Vagina (tissue), 2 donors: ENCODE data around the gene TUBGCP3.

ENCODE experiments used
- CTCF ChIP-seq, 3 experiments: fragments of 450-650 bp in 2 of 3; fragments of 200-600 bp in 1 of 3; sonication (generic) in 1 of 3; IDR thresholded peaks; one replicate each; pipeline ENCODE4 v1.5.1; 2017 to 2019; ENCODE audit warnings: antibody characterized with exemption in 3 of 3, mild to moderate bottlenecking in 2 of 3, moderate library complexity in 2 of 3
- POLR2A ChIP-seq, 2 donors: fragments of 450-650 bp; IDR thresholded peaks; one replicate each; pipeline ENCODE4 v1.6.1; 2017; ENCODE audit warnings: antibody characterized with exemption in 2 of 2, mild to moderate bottlenecking in 2 of 2, moderate library complexity in 2 of 2

DNA sequence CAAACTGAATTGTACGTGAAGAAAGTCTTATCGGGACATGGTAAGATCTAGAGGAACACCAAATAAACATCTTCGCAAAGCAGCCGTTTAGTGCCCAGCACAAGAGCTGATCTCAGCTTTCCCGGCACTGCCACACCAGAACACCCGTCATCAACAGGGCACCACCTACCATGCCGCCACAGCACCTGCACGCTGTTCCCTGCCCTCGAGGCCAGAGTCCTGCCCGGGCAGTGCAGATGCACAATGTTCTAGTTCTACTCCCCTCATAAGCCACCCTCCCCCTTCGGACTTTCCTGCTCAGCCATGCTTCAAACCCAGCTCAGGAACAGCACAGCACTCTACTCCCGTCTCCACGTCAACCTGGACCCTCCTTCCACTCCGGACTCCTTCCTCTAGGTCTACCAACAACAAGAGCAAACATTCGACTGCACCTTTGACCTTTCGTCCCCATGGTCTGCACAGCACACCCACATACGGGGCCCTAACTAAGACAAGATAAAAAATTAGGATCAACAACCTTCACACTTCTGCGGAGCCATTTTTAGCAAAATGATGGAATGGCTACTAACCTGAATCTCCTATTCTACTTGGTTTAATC lies 25.1 kb downstream of the TUBGCP3 start:
- TF ChIP-seq CTCF (IDR thresholded peaks at IDR 0.05), result no peak
- TF ChIP-seq POLR2A (IDR thresholded peaks at IDR 0.05), result no peak
